Right lobe of liver (tissue), 6 donors: ENCODE data around the gene DDX25. TPM values are rescaled to one million over a fixed set of nuclear protein-coding genes. Genes with fewer than 3 reads are reported as not detected.

Experiments
- ATAC-seq, 4 donors: fragments of 200-7000 bp; cut with Tn5 transposase; one replicate each; pipeline ENCODE4 v1.9.1; 2020; ENCODE audit warnings: mild to moderate bottlenecking in 4 of 4, moderate library complexity in 4 of 4
- DNase-seq, 3 donors: peaks; one replicate each; pipeline ENCODE4 v3.0.0-alpha.2; 2020
- H3K27ac ChIP-seq, 3 donors: fragments of 200-600 bp; one replicate each; pipeline ENCODE4 v1.8.0; 2022
- H3K27me3 ChIP-seq, 2 donors: fragments of 200-600 bp; one replicate each; pipeline ENCODE4 v1.8.0; 2022
- H3K36me3 ChIP-seq, 4 donors: fragments of 200-600 bp; sonication (generic) in 1 of 4; one replicate each; pipeline versions ENCODE4 v1.5.1 to v1.8.0; 2017 to 2022; ENCODE audit warnings: control low read depth in 1 of 4
- H3K4me1 ChIP-seq, 4 donors: fragments of 200-600 bp; sonication (generic) in 1 of 4; one replicate each; pipeline versions ENCODE4 v1.5.1 to v1.8.0; 2017 to 2022; ENCODE audit warnings: control low read depth in 1 of 4
- H3K4me3 ChIP-seq, 3 donors: fragments of 200-600 bp; one replicate each; pipeline ENCODE4 v1.8.0; 2022
- H3K9me3 ChIP-seq, 4 donors: fragments of 200-600 bp; sonication (generic) in 1 of 4; one replicate each; pipeline versions ENCODE4 v1.5.1 to v1.8.0; 2017 to 2022; ENCODE audit warnings: control low read depth in 1 of 4
- CTCF ChIP-seq, 4 donors: fragments of 200-600 bp in 3 of 4; fragments of 450-650 bp in 1 of 4; IDR thresholded peaks; one replicate each; pipeline versions ENCODE4 v1.5.1 to v1.8.0; 2016 to 2022; ENCODE audit warnings: antibody characterized with exemption in 4 of 4, mild to moderate bottlenecking in 2 of 4
- POLR2A ChIP-seq: fragments of 450-650 bp; IDR thresholded peaks from one replicate; pipeline ENCODE4 v1.6.1; 2017; ENCODE audit warnings: antibody characterized with exemption, mild to moderate bottlenecking
- WGBS: methylation state at CpG from one replicate; pipeline ENCODE4 v1.1.6; 2018; ENCODE audit warnings: low coverage, low lambda C conversion rate; ENCODE audit not compliant: insufficient coverage; ENCODE audit errors: missing lambda C conversion rate; 5-methylcytosine and 5-hydroxymethylcytosine counted together
- intact Hi-C, 2 donors: fragments of 100-400 bp; cut with DNase I; formaldehyde crosslinking; loops; one replicate each; pipeline versions ENCODE4 v1.11.2 to v1.14.1; 2022
- total RNA-seq, 6 experiments: library from RNA; depleted of rRNA in 2 of 6; stranded (reverse); fragments of >200 nt in 2 of 6; fragmentation: NEBNext Ultra II Directional in 3 of 6; extraction: Animal tissue kit (Norgen Biotek cat#: 25700) in 3 of 6; gene quantifications; one replicate each; pipeline versions ENCODE4 v1.1.0 to v1.2.4, GENCODE V29; 2016 to 2023
- donor health status: DM: no; HTN: yes; CAD: no.
- donor health status: DM: no; HTN: no; CAD: no.
- donor health status: DM: no; HTN: no; CAD: no.
- donor health status: DM: no; HTN: yes; CAD: no.
- donor health status: DM: no; HTN: yes; CAD: no.

DDX25 gene
- total RNA-seq, 6 experiments from 2014 or later, result 0.17 to 0.28 (median 0.21) TPM; not detected in 2

GRCh38 chr11:125923012-125923579 is 18.8 kb downstream of the DDX25 start:
- Histone ChIP-seq H3K9me3 (no peaks in the 10 kb centered on the region), H3K36me3 (no peaks in the 10 kb centered on the region), H3K4me1 (peaks cover 0 to 14% (median 0%) of the 10 kb centered on the region in 4 donors), H3K4me3 (no peak overlapping the region), H3K27ac (no peak overlapping the region), H3K27me3 (no peaks in the 10 kb centered on the region)
- peak; percentile 77 to 87 (median 82) for ATAC-seq
- TF ChIP-seq POLR2A (no peak), CTCF (IDR thresholded peaks at IDR 0.05) (peak; percentile 71 to 84 (median 78))
- 3% methylated on average over 8 of the region's 8 CpGs for WGBS
- DNase-seq, result peak in 2 of 3 donors; percentile 43 to 74
- intact Hi-C loops, result loop anchor here (5.0 kb wide), 1 partner anchor 269 kb away; no protein-coding TSS in a partner anchor

- Histone ChIP-seq H3K27ac (no peak overlapping the region), H3K9me3 (no peaks in the 10 kb centered on the region), H3K36me3 (no peaks in the 10 kb centered on the region), H3K4me1 (peaks cover 0 to 14% (median 0%) of the 10 kb centered on the region in 4 donors), H3K27me3 (no peaks in the 10 kb centered on the region), H3K4me3 (no peak overlapping the region)
- TF ChIP-seq CTCF (IDR thresholded peaks at IDR 0.05) (no peak), POLR2A (no peak)
- intact Hi-C loops, result loop anchor here (5.0 kb wide), 1 partner anchor 269 kb away; no protein-coding TSS in a partner anchor
- 80% methylated on average over 8 of the region's 8 CpGs for WGBS
- no peak for ATAC-seq
- no peak for DNase-seq
These were observed 19.3 kb downstream of the DDX25 start for GRCh38 chr11:125923633-125924032.

- Histone ChIP-seq H3K4me1 (peaks cover 0 to 14% (median 0%) of the 10 kb centered on the region in 4 donors), H3K36me3 (no peaks in the 10 kb centered on the region), H3K4me3 (no peak overlapping the region), H3K9me3 (no peaks in the 10 kb centered on the region), H3K27me3 (no peaks in the 10 kb centered on the region), H3K27ac (peak overlapping the region in 1 of 3 donors; percentile 48)
- TF ChIP-seq CTCF (IDR thresholded peaks at IDR 0.05), result no peak
- no peak for TF ChIP-seq POLR2A
- 71% methylated on average over 1 of the region's 9 CpGs for WGBS
- ATAC-seq (no peak), DNase-seq (no peak)
- intact Hi-C loops, result loop anchor here (5.0 kb wide), 1 partner anchor 268 kb away; no protein-coding TSS in a partner anchor
These were observed 20.2 kb downstream of the DDX25 start for GRCh38 chr11:125924384-125925007.

- TF ChIP-seq CTCF (IDR thresholded peaks at IDR 0.05) (peak in 1 of 4 donors; percentile 20), POLR2A (no peak)
- intact Hi-C loops, result no loop called here
- H3K4me1 ChIP-seq, result peaks cover 0 to 14% (median 0%) of the 10 kb centered on the region in 4 donors
- no peaks in the 10 kb centered on the region for H3K36me3 ChIP-seq
- no peaks in the 10 kb centered on the region for H3K27me3 ChIP-seq
- peak in 1 of 3 donors; percentile 50 for DNase-seq
- no peaks in the 10 kb centered on the region for H3K9me3 ChIP-seq
- 26% methylated on average over 6 of the region's 6 CpGs for WGBS
- peak overlapping the region in 1 of 3 donors; percentile 48 for H3K27ac ChIP-seq
- ATAC-seq, result peak; percentile 82 to 92 (median 86)
- no peak overlapping the region for H3K4me3 ChIP-seq
These were observed 21.0 kb downstream of the DDX25 start for GRCh38 chr11:125925247-125925740.
